GM12872 (cell line): ENCODE measurements around the gene RPL7A.

Experiments
- CTCF ChIP-seq: IDR thresholded peaks from 3 replicates; pipeline ENCODE4 v1.5.1; 2011; ENCODE audit warnings: low read depth, mild to moderate bottlenecking, low read length, moderate library complexity; ENCODE audit not compliant: insufficient read depth

RPL7A gene

DNA sequence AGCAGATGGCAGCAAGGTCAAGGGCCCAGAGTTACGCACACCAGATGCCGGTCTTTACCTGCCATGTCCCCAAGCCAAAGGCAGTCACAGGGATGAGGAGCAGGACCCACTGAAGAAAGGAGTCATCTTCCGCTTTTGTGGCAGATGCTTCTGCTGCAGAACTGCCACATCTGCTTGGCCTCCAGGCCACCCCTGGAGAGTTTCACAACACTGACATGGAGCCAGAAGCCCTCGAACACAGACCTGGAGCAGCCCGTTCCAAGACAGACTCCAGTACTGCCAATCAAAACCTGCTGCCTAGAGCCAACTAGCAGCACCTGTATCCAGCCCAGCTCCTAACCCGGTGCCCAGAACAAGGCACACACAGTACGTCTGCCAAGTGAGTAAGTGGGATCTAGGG is 6.7 kb downstream of the RPL7A start:
- no peak for TF ChIP-seq CTCF

DNA sequence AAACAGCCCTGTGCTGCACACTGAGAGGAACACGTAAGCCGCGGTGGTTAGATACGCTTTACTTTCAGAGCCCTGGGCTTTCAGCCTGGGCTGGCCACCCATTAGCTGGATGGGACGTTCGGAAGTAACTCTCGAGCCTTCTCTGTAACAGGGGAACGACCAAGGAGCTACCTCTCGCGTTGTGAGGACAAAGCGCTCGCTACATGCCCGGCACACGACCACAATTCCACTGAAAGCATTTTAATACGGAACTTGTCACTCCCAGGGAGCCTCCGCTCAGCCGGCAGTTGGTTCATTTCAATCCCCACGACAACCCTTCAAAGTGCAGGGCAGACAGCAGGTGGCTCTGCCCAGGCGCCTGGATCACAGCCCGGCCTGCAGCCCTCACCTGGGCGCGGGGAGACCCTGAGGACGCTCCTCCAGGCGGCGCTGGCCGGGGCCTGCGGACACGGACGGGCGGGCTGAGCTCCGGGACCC is 7.9 kb downstream of the RPL7A start:
- TF ChIP-seq CTCF, result no peak

DNA sequence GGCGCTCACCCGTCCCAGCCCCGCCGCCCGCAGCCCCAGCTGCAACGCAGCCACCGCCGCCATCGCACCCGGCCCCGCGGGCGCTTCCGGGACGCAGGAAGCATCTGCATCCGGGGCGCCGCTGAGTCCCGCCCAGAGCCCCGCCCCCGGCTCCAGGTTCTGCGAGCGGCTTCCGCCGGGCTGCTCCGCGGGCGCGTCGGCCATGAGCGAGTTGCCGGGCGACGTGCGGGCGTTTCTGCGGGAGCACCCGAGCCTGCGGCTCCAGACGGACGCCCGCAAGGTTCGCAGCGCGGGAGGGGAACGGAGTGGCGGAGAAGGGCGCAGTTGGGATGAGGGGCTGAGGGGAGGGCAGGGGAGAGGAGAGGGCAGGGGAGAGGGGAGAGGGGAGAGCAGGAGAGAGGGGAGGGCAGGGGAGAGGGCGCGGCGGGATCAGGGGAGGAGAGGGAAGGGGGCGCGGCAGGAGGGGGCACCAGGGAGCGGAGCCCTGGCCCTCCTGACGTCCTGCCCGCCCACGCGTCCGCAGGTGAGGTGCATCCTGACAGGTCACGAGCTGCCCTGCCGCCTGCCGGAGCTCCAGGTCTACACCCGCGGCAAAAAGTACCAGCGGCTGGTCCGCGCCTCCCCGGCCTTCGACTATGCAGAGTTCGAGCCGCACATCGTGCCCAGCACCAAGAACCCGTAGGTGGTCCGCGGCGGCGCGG is 8.5 kb downstream of the RPL7A start, which contains the start of the genes SURF1 and SURF2:
Gene SURF1 (minus strand): TSS at position 97 of the 701 bp plus-strand sequence. CDS start 34 bp downstream, at position 63.
Gene SURF2 (plus strand): TSS at position 160 of the 701 bp plus-strand sequence. CDS start 43 bp downstream, at position 203.
- no peak for TF ChIP-seq CTCF

- TF ChIP-seq CTCF, result no peak
Measured at GRCh38 chr9:133357656-133358055, 9.6 kb downstream of the RPL7A start.

DNA sequence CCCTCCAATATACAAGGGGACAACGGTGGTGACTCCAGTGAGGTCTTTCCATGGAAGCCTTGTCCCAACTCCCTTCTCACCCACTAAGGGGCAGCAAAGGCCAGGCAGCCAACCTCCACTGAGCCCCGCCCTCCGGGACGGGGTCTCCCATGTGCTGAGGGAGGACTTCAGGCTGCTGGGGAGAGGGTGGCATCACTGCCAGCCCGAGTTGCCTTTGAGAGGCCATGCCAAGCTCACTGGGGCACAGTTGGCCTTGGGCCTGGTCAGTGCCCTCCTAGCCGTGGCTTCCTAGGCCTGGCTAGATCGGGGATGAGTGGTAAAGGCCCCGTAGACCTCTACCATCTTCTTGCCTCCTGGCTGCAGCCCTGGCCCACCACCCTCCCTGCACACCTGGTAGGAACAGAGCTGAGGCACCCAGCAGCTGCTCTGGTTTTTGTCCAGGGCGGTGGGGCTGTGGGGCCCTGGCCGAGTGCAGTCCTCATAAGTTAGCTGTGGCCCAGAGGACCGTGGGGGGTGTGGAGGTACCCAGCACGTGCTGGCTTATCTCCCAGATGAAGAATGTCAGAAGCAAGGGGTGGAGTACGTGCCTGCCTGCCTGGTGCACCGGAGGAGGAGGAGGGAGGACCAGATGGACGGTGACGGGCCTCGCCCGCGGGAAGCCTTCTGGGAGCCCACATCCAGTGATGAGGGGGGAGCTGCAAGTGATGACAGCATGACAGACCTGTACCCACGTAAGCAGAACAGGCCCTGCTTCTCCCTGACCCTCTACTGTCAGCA is 11.6 kb downstream of the RPL7A start:
- peak; percentile 18; the same call in 1 of the 3 replicates for TF ChIP-seq CTCF

DNA sequence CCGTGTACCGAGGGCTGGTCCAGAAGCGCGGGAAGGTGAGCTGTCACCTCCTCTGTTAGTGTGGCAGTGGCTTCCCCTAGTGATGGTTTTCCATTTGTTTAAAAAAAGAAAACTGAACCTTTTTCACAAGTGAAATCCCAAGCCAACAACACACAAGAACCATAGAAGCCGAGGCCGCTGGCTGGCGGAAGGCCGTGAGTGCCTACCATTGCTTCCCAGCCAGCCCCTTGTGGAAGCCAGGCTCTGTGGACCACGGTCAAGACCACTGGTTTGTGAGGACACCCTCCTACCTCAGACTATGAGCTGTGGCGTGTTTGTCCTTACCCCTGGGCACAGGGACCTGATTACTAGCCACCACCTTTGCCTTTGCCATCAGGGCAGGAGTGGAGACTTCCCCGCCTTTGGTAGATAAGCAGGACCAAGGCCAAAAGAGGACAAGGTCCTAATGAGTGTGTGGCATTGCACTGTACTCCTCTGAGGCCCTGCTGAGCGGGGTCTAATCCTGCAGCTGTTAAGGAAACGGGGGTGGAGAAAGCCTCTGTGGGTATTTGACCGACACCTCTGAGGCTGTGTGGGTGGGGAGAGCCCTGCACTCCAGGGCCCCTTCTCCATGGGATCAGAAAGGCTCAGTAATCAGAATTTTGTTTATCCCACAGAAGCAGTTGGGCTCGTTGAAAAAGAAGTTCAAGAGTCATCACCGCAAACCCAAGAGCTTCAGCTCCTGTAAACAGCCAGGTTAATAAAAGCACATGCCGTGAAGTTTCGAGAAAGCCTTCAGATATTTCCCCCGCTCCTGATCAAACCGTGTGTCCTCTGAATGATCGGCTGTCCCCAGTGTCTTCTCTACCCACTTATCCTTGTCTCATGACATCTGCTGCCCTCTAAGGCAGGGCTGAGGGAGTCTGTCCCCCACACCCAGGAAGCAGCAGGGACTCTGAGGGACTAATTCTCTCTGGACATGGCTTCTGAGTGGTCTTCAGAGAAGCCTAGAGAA is 12.7 kb downstream of the RPL7A start:
- TF ChIP-seq CTCF, result no peak
